D341Med (cell line): ENCODE measurements around the gene ITGBL1.

Experiments used
- DNase-seq: peaks from one replicate; pipeline ENCODE4 v3.0.0; 2012; ENCODE audit warnings: low spot score

The ITGBL1 gene

GRCh38 chr13:101752432-101752831 lies 300.0 kb downstream of the ITGBL1 start:
- DNase-seq: no peak

GRCh38 chr13:101755228-101755887 lies 302.9 kb downstream of the ITGBL1 start:
- DNase-seq: no peak

GRCh38 chr13:101757446-101758039 lies 305.1 kb downstream of the ITGBL1 start:
- DNase-seq: peak; percentile 28

GRCh38 chr13:101763191-101763590 lies 310.7 kb downstream of the ITGBL1 start:
- DNase-seq: no peak
